GM12878 (cell line): ENCODE measurements around the gene CREB5. TPM values are rescaled to one million over a fixed set of nuclear protein-coding genes. Genes with fewer than 3 reads are reported as not detected.
"Not testable (repeated sequence)": the region's sequence is repeated elsewhere in the genome, so short reads cannot be mapped to it uniquely, and the experiment has no call there.

Source experiments
- ATAC-seq: fragments of 200-7000 bp; cut with Tn5 transposase; 3 replicates; pipeline ENCODE4 v1.9.1; 2020; ENCODE audit warnings: mild to moderate bottlenecking, moderate library complexity
- BruUV-seq: library from RNA; stranded (reverse); fragments of 400-500 nt; replicated peaks from 2 replicates; lab custom pipeline; 2021; lab: Mats Ljungman, UMichigan
- CTCF ChIA-PET: fragments of 300-600 bp; sonication (Branson Sonifier 250); formaldehyde crosslinking; extraction: SDS; loops from one replicate; lab custom pipeline; 2021; ENCODE audit warnings: inconsistent platforms; lab: Yijun Ruan, JAX
- POLR2A ChIA-PET: fragments of 350-600 bp; formaldehyde crosslinking; extraction: SDS; loops from one replicate; lab custom pipeline; 2021; ENCODE audit warnings: inconsistent platforms; lab: Charles Lee
- RAD21 ChIA-PET: fragments of 300-600 bp; sonication (Branson Sonifier 250); formaldehyde crosslinking; loops from one replicate; lab custom pipeline; 2023; ENCODE audit warnings: antibody characterized with exemption; ENCODE audit not compliant: unreplicated experiment; lab: Charles Lee
- SMC1A ChIA-PET: fragments of 300-600 bp; sonication (Branson Sonifier 250); formaldehyde crosslinking; loops from one replicate; lab custom pipeline; 2023; ENCODE audit not compliant: unreplicated experiment, uncharacterized antibody; lab: Charles Lee
- DNase-seq: peaks from one replicate; pipeline ENCODE4 v3.0.0-alpha.2; 2011; ENCODE audit warnings: low read depth, low spot score
- FAIRE-seq: peaks from 3 replicates; lab custom pipeline; 2011; peaks lifted over from hg19 to GRCh38; lab: Jason Lieb, UNC
- H2AFZ ChIP-seq: 2 replicates; pipeline ENCODE4 v1.6.0; 2011; ENCODE audit warnings: low read depth, low read length, control low read depth; ENCODE audit not compliant: control insufficient read depth
- H3K27ac ChIP-seq: 2 replicates; pipeline ENCODE4 v1.5.1; 2011; ENCODE audit warnings: control low read depth; ENCODE audit not compliant: control insufficient read depth, insufficient read depth
- H3K27me3 ChIP-seq, 2 experiments: replicated peaks in 1 of 2; 2 replicates each; pipeline versions ENCODE4 v1.6.0 to v1.6.1; 2011; ENCODE audit warnings: low read length in 1 of 2; ENCODE audit not compliant: control insufficient read depth in 2 of 2, insufficient read depth in 2 of 2
- H3K36me3 ChIP-seq, 2 experiments: 2 replicates each; pipeline ENCODE4 v1.5.1; 2011; ENCODE audit warnings: low read length in 1 of 2; ENCODE audit not compliant: control insufficient read depth in 2 of 2, insufficient read depth in 2 of 2
- H3K4me1 ChIP-seq: 2 replicates; pipeline ENCODE4 v1.6.1; 2011; ENCODE audit warnings: mild to moderate bottlenecking, low read length, moderate library complexity, mixed read lengths; ENCODE audit not compliant: control insufficient read depth, insufficient read depth
- H3K4me2 ChIP-seq: 2 replicates; pipeline ENCODE4 v1.6.0; 2011; ENCODE audit warnings: control low read depth; ENCODE audit not compliant: control insufficient read depth, insufficient read depth
- H3K4me3 ChIP-seq: fragments of 200-600 bp; sonication (generic); 2 replicates; pipeline ENCODE4 v1.5.1; 2016
- H3K79me2 ChIP-seq: 2 replicates; pipeline ENCODE4 v1.6.0; 2011; ENCODE audit warnings: low read length; ENCODE audit not compliant: control insufficient read depth, insufficient read depth
- H3K9ac ChIP-seq: 2 replicates; pipeline ENCODE4 v1.8.0; 2011; ENCODE audit warnings: low read length, control low read depth, mixed read lengths; ENCODE audit not compliant: control insufficient read depth, insufficient read depth
- H3K9me3 ChIP-seq: replicated peaks from 3 replicates; pipeline ENCODE4 v1.5.1; 2011; ENCODE audit warnings: mild to moderate bottlenecking, low read length; ENCODE audit not compliant: control insufficient read depth, insufficient read depth
- H4K20me1 ChIP-seq: 2 replicates; pipeline ENCODE4 v1.6.0; 2011; ENCODE audit not compliant: control insufficient read depth, insufficient read depth
- CBX5 ChIP-seq: sonication (generic); IDR thresholded peaks from 2 replicates; pipeline ENCODE4 v1.6.1; 2016; ENCODE audit warnings: low read depth, moderate library complexity, mild to moderate bottlenecking, inconsistent platforms
- DPF2 ChIP-seq: fragments of 450-650 bp; IDR thresholded peaks from 2 replicates; pipeline ENCODE4 v1.6.1; 2017; ENCODE audit warnings: mild to moderate bottlenecking
- RBBP5 ChIP-seq: fragments of 200-600 bp; sonication (generic); conservative IDR thresholded peaks from 2 replicates; pipeline ENCODE4 v1.6.1; 2016
- RELA ChIP-seq: fragments of 450-650 bp; IDR thresholded peaks from 2 replicates; pipeline ENCODE4 v1.8.0; 2014; ENCODE audit warnings: borderline replicate concordance; ENCODE audit not compliant: partially characterized antibody
- SUPT20H ChIP-seq: IDR thresholded peaks from 2 replicates; pipeline ENCODE4 v1.6.1; 2011; ENCODE audit warnings: low read depth, mild to moderate bottlenecking, low read length, moderate library complexity, borderline replicate concordance; ENCODE audit not compliant: control insufficient read depth
- SUZ12 ChIP-seq: fragments of 200-600 bp; sonication (generic); IDR thresholded peaks from one replicate; pipeline ENCODE4 v1.6.1; 2018; ENCODE audit warnings: antibody characterized with exemption, mild to moderate bottlenecking; ENCODE audit not compliant: unreplicated experiment
- WGBS: methylation state at CpG from one replicate; pipeline ENCODE4 v1.1.6; 2016; ENCODE audit warnings: low lambda C conversion rate; ENCODE audit not compliant: insufficient replicate concordance, insufficient coverage; ENCODE audit errors: missing lambda C conversion rate; 5-methylcytosine and 5-hydroxymethylcytosine counted together
- in situ Hi-C: fragments of 300-500 bp; cut with MboI; formaldehyde crosslinking; loops from 9 replicates; pipeline ENCODE4 v1.14.3; 2018; ENCODE audit warnings: mixed read lengths
- intact Hi-C: fragments of 100-400 bp; cut with micrococcal nuclease; formaldehyde crosslinking; loops from one replicate; pipeline ENCODE4 v1.14.2; 2022; ENCODE audit not compliant: unreplicated experiment
- polyA plus RNA-seq, 11 experiments: library from polyadenylated mRNA; depleted of rRNA in 4 of 11; unstranded in 6 of 11; stranded (reverse) in 5 of 11; fragments of >200 nt; fragmentation: Nextera tagmentation in 4 of 11; fragmentation: Illumina TruSeq in 1 of 11; extraction: Ambion mirVana in 4 of 11; extraction: Trizol in 1 of 11; gene quantifications; 1 replicate in 1 of 11; 2 replicates in 10 of 11; pipeline versions ENCODE4 v1.2.1 to v1.2.3, GENCODE V29; 2011 to 2016; ENCODE audit warnings: inconsistent platforms in 2 of 11, missing spikeins in 2 of 11, low read depth in 1 of 11
- total RNA-seq, 4 experiments: library from RNA; depleted of rRNA in 3 of 4; stranded (reverse); fragments of >200 nt in 3 of 4; fragmentation: Illumina TruSeq in 1 of 4; extraction: Trizol in 1 of 4; gene quantifications; 2 replicates each; pipeline versions ENCODE4 v1.2.1 to v1.2.3, GENCODE V29; 2013 to 2021

The CREB5 gene
- total and polyA plus RNA-seq, 10 of the 15 experiments (the other 5 are each of a cell fraction or from before 2014, with no cell fraction given) = 12.9 to 74.1 (median 53.0) TPM

- Histone ChIP-seq H3K27ac (no peak overlapping the region), H3K79me2 (no peaks in the 10 kb centered on the region), H3K27me3 (no peaks in the 10 kb centered on the region), H3K9ac (no peak overlapping the region), H3K4me3 (no peak overlapping the region), H2AFZ (no peak overlapping the region), H3K4me2 (no peak overlapping the region), H4K20me1 (no peaks in the 10 kb centered on the region), H3K4me1 (peaks cover 4% of the 10 kb centered on the region), H3K36me3 (no peaks in the 10 kb centered on the region; a peak in 1 of 4 replicates), H3K9me3 (no peaks in the 10 kb centered on the region)
- ChIA-PET SMC1A (interaction anchor here (1.3 kb wide), 1 partner anchor 212 kb away, joined by 3 read pairs; no protein-coding TSS in a partner anchor), RAD21 (no interaction called here), CTCF (no interaction called here), POLR2A (no interaction called here)
- FAIRE-seq (no peak), ATAC-seq (no peak), DNase-seq (no peak)
- in situ Hi-C loops (no loop called here), intact Hi-C loops (no loop called here)
- TF ChIP-seq DPF2 (no peak), SUPT20H (no peak), CBX5 (no peak), RELA (no peak), SUZ12 (no peak), RBBP5 (no peak)
- BruUV-seq = no TSS peak
- WGBS = 72% methylated on average over 14 of the region's 14 CpGs
Measured at GRCh38 chr7:28785041-28785995, 373.0 kb downstream of the CREB5 start.

- RAD21 ChIA-PET, H3K27me3 ChIP-seq, in situ Hi-C loops, H3K4me2 ChIP-seq, H2AFZ ChIP-seq, ATAC-seq, BruUV-seq, H3K36me3 ChIP-seq, intact Hi-C loops, H3K4me1 ChIP-seq, H3K9ac ChIP-seq, H3K9me3 ChIP-seq, H3K79me2 ChIP-seq, H4K20me1 ChIP-seq, H3K4me3 ChIP-seq, DNase-seq, FAIRE-seq, H3K27ac ChIP-seq: not testable (repeated sequence)
- ChIA-PET SMC1A (interaction anchor here (1.3 kb wide), 1 partner anchor 213 kb away, joined by 3 read pairs; no protein-coding TSS in a partner anchor), POLR2A (interaction anchor here (0.6 kb wide), 1 partner anchor 50 kb away, joined by 3 read pairs; no protein-coding TSS in a partner anchor), CTCF (interaction anchor here (1.1 kb wide), 1 partner anchor 13 kb away, joined by 3 read pairs; no protein-coding TSS in a partner anchor)
- WGBS = 82% methylated on average over 5 of the region's 5 CpGs
Measured at GRCh38 chr7:28786156-28786555, 373.8 kb downstream of the CREB5 start.
